ENCODE measurements around the gene NEURL1. TPM values are rescaled to one million over a fixed set of nuclear protein-coding genes. Genes with fewer than 3 reads are reported as not detected.
"Not testable (repeated sequence)": the region's sequence is repeated elsewhere in the genome, so short reads cannot be mapped to it uniquely, and the experiment has no call there.

The NEURL1 gene
- total and polyA plus RNA-seq, 8 donors = 11.0 to 69.9 (median 18.6) TPM

DNA sequence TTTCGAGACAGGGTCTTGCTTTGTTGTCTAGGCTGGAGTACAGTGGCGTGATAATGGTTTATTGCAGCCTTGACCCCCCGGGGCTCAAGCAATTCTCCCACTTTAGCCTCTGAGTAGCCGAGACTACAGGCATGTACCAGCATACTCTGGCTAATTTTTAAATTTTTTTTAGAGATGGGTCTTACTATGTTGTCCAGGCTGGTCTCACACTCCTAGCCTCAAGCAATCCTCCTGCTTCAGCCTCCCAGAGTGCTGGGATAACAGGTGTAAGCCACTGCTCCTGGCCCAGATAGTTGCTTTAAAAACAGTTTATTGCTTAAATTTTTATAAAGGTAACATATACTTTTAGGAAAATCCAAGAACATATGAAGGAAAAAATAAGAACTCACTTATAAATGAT is 26.3 kb downstream of the NEURL1 start:
- FAIRE-seq (no peak), ATAC-seq (no peak), DNase-seq (no peak)
- H3K9me3 ChIP-seq = no peaks in the 10 kb centered on the region
- TF ChIP-seq, protein P1, sequence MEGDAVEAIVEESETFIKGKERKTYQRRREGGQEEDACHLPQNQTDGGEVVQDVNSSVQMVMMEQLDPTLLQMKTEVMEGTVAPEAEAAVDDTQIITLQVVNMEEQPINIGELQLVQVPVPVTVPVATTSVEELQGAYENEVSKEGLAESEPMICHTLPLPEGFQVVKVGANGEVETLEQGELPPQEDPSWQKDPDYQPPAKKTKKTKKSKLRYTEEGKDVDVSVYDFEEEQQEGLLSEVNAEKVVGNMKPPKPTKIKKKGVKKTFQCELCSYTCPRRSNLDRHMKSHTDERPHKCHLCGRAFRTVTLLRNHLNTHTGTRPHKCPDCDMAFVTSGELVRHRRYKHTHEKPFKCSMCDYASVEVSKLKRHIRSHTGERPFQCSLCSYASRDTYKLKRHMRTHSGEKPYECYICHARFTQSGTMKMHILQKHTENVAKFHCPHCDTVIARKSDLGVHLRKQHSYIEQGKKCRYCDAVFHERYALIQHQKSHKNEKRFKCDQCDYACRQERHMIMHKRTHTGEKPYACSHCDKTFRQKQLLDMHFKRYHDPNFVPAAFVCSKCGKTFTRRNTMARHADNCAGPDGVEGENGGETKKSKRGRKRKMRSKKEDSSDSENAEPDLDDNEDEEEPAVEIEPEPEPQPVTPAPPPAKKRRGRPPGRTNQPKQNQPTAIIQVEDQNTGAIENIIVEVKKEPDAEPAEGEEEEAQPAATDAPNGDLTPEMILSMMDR (IDR thresholded peaks at IDR 0.05) = no peak
- no peak overlapping the region for H3K27ac ChIP-seq
- H3K4me3 ChIP-seq = no peak overlapping the region
- peaks cover 0 to 7% (median 5%) of the 10 kb centered on the region in 3 donors for H3K4me1 ChIP-seq
- no peaks in the 10 kb centered on the region for H3K27me3 ChIP-seq
- WGBS, 2 donors = 65 to 66% methylated on average over 4 of the region's 4 CpGs
- intact Hi-C loops (cut with DNase I) = no loop called here
- no peaks in the 10 kb centered on the region for H3K36me3 ChIP-seq

DNA sequence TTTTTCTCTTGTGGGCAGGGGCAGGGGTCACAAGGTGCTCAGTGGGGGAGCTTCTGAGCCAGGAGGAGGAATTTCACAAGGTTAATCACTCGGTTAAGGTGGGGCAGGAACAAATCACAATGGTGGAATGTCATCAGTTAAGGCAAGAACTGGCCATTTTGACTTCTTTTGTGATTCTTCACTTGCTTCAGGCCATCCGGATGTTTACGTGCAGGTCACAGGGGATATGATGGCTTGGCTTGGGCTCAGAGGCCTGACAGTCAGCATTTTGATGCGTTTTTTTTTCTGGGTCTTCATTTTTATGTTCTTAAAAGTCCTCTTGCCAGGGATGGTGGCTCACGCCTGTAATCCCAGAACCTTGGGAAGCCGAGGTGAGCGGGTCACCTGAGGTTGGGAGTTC is 28.5 kb downstream of the NEURL1 start:
- H3K36me3 ChIP-seq; FAIRE-seq; H3K4me3 ChIP-seq; H3K27me3 ChIP-seq; intact Hi-C loops (cut with DNase I); ATAC-seq; H3K4me1 ChIP-seq; H3K27ac ChIP-seq; DNase-seq; H3K9me3 ChIP-seq: not testable (repeated sequence)
- WGBS, 2 donors = 88 to 89% methylated on average over 7 of the region's 7 CpGs

DNA sequence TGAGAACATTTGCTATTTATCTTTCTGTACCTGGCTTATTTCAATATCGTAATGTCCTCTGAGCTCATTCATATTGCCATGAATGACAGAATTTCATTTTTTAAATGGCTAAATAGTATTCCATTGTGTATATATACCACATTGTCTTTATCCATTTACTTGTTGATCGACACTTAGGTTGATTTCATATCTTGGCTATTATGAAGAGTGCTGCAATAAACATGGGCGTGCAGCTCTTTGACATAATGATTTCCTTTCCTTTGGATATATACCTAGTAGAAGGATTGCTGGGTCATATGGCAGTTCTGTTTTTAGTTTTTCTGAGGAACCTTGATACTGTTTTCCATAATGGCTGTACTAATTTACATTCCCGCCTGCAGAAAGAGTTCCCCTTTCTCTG is 30.2 kb downstream of the NEURL1 start:
- intact Hi-C loops (cut with DNase I) = no loop called here

DNA sequence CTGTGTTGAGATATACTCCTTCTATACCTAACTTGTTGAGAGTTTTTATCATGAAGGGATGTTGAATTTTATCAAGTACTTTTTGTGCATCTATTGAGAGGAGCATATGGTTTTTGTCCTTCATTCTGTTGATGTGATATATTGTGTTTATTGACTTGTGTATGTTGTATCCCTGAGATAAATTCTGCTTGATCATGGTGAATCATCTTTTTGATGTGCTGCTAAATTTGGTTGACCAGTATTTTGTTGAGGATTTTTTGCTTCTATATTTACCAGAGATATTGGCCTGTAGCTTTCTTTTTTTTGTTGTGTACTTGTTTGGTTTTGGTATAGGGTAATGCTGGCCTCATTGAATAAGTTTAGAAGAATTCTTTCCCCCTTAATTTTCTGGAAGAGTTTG is 32.4 kb downstream of the NEURL1 start:
- Histone ChIP-seq H3K9me3 (no peaks in the 10 kb centered on the region), H3K4me3 (no peak overlapping the region), H3K27me3 (no peaks in the 10 kb centered on the region), H3K27ac (no peak overlapping the region), H3K4me1 (peaks cover 0 to 7% (median 5%) of the 10 kb centered on the region in 3 donors), H3K36me3 (no peaks in the 10 kb centered on the region)
- FAIRE-seq (no peak), DNase-seq (no peak), ATAC-seq (no peak)
- intact Hi-C loops (cut with DNase I) = no loop called here
- TF ChIP-seq, protein P1 (IDR thresholded peaks at IDR 0.05) = no peak

More for the DNA sequence above, 30.2 kb downstream of the NEURL1 start:
- no peaks in the 10 kb centered on the region for H3K27me3 ChIP-seq
- FAIRE-seq (no peak), DNase-seq (no peak), ATAC-seq (no peak)
- 79 to 82% methylated on average over 4 of the region's 4 CpGs for WGBS, 2 donors
- TF ChIP-seq, protein P1 (IDR thresholded peaks at IDR 0.05) = no peak
- peaks cover 0 to 4% (median 1%) of the 10 kb centered on the region in 3 donors for H3K4me1 ChIP-seq
- H3K27ac ChIP-seq = no peak overlapping the region
- no peaks in the 10 kb centered on the region for H3K9me3 ChIP-seq
- H3K36me3 ChIP-seq = no peaks in the 10 kb centered on the region
- no peak overlapping the region for H3K4me3 ChIP-seq

DNA sequence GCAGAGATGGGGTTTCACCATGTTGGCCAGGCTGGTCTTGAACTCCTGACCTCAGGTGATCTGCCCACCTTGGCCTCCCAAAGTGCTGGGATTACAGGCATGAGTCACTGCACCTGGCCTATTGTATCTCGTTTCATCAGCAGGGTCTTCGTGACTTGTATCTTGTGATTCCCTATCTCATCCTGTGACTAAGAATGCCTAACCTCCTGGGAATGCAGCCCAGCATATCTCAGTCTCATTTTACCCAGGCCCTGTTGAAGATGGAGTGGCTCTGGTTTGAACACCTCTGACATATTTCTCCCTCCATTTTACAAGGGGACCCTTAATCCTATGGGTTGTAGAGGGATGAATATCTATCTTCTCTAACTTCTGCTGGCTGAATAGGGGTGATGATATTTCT is 34.0 kb downstream of the NEURL1 start:
- H3K36me3 ChIP-seq; DNase-seq; intact Hi-C loops (cut with DNase I); H3K4me3 ChIP-seq; H3K4me1 ChIP-seq; H3K27me3 ChIP-seq; H3K9me3 ChIP-seq; FAIRE-seq: not testable (repeated sequence)
- 52 to 61% methylated on average over 2 of the region's 2 CpGs for WGBS, 2 donors
- H3K27ac ChIP-seq = peak overlapping the region in 2 of 4 donors; percentile 3 to 50
- ATAC-seq = peak in 1 of 4 donors; percentile 29

DNA sequence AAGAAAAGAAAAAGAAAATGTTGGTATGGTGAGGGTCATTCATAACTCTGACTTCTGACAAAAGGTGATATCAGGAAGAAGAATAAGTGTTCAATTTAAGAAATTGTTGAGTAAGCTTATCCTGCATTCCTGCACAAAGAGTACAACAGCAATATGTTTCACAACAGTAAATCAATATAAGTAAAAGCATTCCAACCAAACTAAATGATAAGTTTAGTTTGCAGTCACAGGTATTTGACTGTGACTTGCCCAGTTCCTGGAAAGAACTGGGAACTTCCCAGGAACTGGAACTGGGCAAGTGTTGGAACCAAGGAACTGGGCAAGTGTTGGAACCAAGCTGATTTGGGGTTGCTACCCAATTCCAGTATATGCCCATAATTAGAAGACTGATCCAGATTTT is 35.0 kb downstream of the NEURL1 start:
- no peak for FAIRE-seq
- H3K27ac ChIP-seq = peak overlapping the region in 1 of 4 donors; percentile 35
- peak; percentile 52 to 77 (median 68) for ATAC-seq

More for the DNA sequence above, 35.0 kb downstream of the NEURL1 start:
- Histone ChIP-seq H3K27me3 (no peaks in the 10 kb centered on the region), H3K4me3 (no peak overlapping the region), H3K36me3 (no peaks in the 10 kb centered on the region), H3K9me3 (no peaks in the 10 kb centered on the region), H3K4me1 (peaks cover 0 to 7% (median 5%) of the 10 kb centered on the region in 3 donors)
- TF ChIP-seq, protein P1 (IDR thresholded peaks at IDR 0.05) = no peak
- intact Hi-C loops (cut with DNase I) = no loop called here
- DNase-seq = no peak

Measured in pancreas (tissue), 10 donors.